Heart right ventricle (tissue), 16 donors: Measurements from ENCODE around the gene RELCH. TPM values are rescaled to one million over a fixed set of nuclear protein-coding genes. Genes with fewer than 3 reads are reported as not detected.

Experiments used
- ATAC-seq, 8 donors: fragments of 200-7000 bp; cut with Tn5 transposase; one replicate each; pipeline ENCODE4 v1.9.1; 2020; ENCODE audit warnings: mild to moderate bottlenecking in 8 of 8, moderate library complexity in 8 of 8, moderate number of reproducible peaks in 1 of 8
- DNase-seq, 2 donors: peaks; one replicate each; pipeline ENCODE4 v3.0.0-alpha.2; 2020
- H3K27ac ChIP-seq, 10 donors: fragments of 200-600 bp; sonication (generic) in 2 of 10; one replicate each; pipeline versions ENCODE4 v1.5.0 to v1.8.0; 2020 to 2022; ENCODE audit warnings: mild to moderate bottlenecking in 3 of 10
- H3K27me3 ChIP-seq, 7 donors: fragments of 200-600 bp; one replicate each; pipeline ENCODE4 v1.8.0; 2021 to 2022; ENCODE audit warnings: mild to moderate bottlenecking in 2 of 7
- H3K36me3 ChIP-seq, 9 donors: fragments of 200-600 bp; sonication (generic) in 1 of 9; one replicate each; pipeline versions ENCODE4 v1.5.0 to v1.8.0; 2020 to 2022; ENCODE audit warnings: mild to moderate bottlenecking in 2 of 9
- H3K4me1 ChIP-seq, 9 donors: fragments of 200-600 bp; sonication (generic) in 1 of 9; one replicate each; pipeline versions ENCODE4 v1.5.0 to v1.8.0; 2020 to 2022; ENCODE audit warnings: mild to moderate bottlenecking in 4 of 9
- H3K4me3 ChIP-seq, 10 donors: fragments of 200-600 bp; sonication (generic) in 2 of 10; one replicate each; pipeline versions ENCODE4 v1.5.0 to v1.8.0; 2020 to 2022; ENCODE audit warnings: mild to moderate bottlenecking in 7 of 10, moderate library complexity in 2 of 10
- H3K9me3 ChIP-seq, 11 donors: fragments of 200-600 bp in 10 of 11; sonication (generic) in 2 of 11; one replicate each; pipeline versions ENCODE4 v1.5.0 to v1.8.0; 2013 to 2022; ENCODE audit warnings: mild to moderate bottlenecking in 2 of 11, control low read depth in 1 of 11, moderate library complexity in 1 of 11
- CTCF ChIP-seq, 9 donors: fragments of 200-600 bp; sonication (generic) in 2 of 9; IDR thresholded peaks; one replicate each; pipeline versions ENCODE4 v1.5.0 to v1.8.0; 2021 to 2022; ENCODE audit warnings: antibody characterized with exemption in 9 of 9, mild to moderate bottlenecking in 5 of 9, moderate library complexity in 1 of 9
- whole genome bisulfite sequencing, 2 donors: extraction: QIAGEN DNeasy Blood & Tissue Kit; methylation state at CpG; one replicate each; pipeline ENCODE4 v1.1.7; 2013; ENCODE audit warnings: inconsistent platforms in 1 of 2; 5-methylcytosine and 5-hydroxymethylcytosine counted together
- intact Hi-C, 10 donors: fragments of 100-400 bp; cut with DNase I; formaldehyde crosslinking; loops; one replicate each; pipeline versions ENCODE4 v1.11.1 to v1.14.2; 2022
- polyA plus RNA-seq, 2 donors: library from polyadenylated mRNA; stranded (reverse); fragments of 200-250 nt; gene quantifications; one replicate each; pipeline ENCODE4 v1.2.3, GENCODE V29; 2013
- total RNA-seq, 10 donors: library from RNA; stranded (reverse); fragmentation: NEBNext Ultra II Directional in 3 of 10; extraction: Animal tissue kit (Norgen Biotek cat#: 25700) in 3 of 10; gene quantifications; one replicate each; pipeline versions ENCODE4 v1.2.1 to v1.2.4, GENCODE V29; 2021 to 2023
- donor health status: Arrhythmogenic right ventricular cardiomyopathy.
- donor health status: ischemic (EF 13 %, LVEDD 7.1; RV severe dilation, severe dysfunction).
- donor health status: healthy with polysubstance abuse.
- donor health status: DM: no; HTN: yes; CAD: no.
- donor health status: DM: no; HTN: no; CAD: no.
- donor health status: ischemic (EF 25% LVEDD 6.9; RV normal size, moderate dysfunction).
- donor health status: ischemic (EF 25% LVEDD 5.7; RV mildly dilated, moderate dysfunction).
- donor health status: healthy.
- donor health status: DM: yes; HTN: yes; CAD: no.
- donor health status: Ischemic cardiomyopathy.
- donor health status: ischemic (EF 35%, LVEDD 5.7; RV mildly dilated, moderate dysfunction).
- donor health status: nonischemic (EF 11% LVEDD 7.7; RV severe dilation, severe dysfunction).
- donor health status: DM: yes; HTN: yes; CAD: no.
- donor health status: PGD.
- donor health status: ischemic (EF 29% LVEDD 5.4; RV normal size, mild dysfunction).
- donor health status: nonischemic (EF 23%, LVEDD 6.1; RV moderate dilation, normal function).

The RELCH gene
- total and polyA plus RNA-seq, 12 donors = 4.1 to 21.0 (median 15.8) TPM

GRCh38 chr18:62331581-62332356 is 144.7 kb downstream of the RELCH start:
- Histone ChIP-seq H3K27ac (peak overlapping the region in 1 of 10 donors; percentile 40), H3K27me3 (peaks cover 6 to 84% (median 61%) of the 10 kb centered on the region in 7 donors), H3K4me3 (no peak overlapping the region), H3K4me1 (peaks cover 6 to 52% (median 16%) of the 10 kb centered on the region in 9 donors), H3K36me3 (no peaks in the 10 kb centered on the region), H3K9me3 (no peaks in the 10 kb centered on the region)
- DNase-seq = peak; percentile 27 to 49
- no peak for TF ChIP-seq CTCF (IDR thresholded peaks at IDR 0.05)
- ATAC-seq = peak in 5 of 8 donors; percentile 22 to 64 (median 41)
- 66 to 75% methylated on average over 8 of the region's 8 CpGs for WGBS, 2 donors
- intact Hi-C loops = no loop called here

DNA sequence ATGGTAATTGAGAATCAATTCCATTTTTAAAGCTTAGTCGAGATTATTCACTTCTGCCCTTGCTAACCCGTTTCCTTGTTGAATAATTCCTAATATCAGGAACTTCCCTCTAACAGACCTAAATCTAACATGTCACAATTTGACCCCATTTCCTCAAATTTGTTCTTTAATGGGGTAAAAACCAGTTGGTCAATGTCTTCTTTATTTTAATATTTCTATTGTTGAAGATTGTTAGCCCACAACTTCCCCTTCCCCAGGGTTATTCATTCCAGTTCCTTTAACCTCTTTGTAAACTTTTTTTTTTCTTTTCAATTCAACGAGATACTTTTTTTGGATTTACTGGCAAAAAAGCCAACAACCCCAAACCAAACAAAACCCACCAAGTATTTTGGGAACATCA is 145.4 kb downstream of the RELCH start:
- Histone ChIP-seq H3K4me1 (peaks cover 6 to 48% (median 14%) of the 10 kb centered on the region in 9 donors), H3K27me3 (peaks cover 0 to 83% (median 54%) of the 10 kb centered on the region in 7 donors), H3K4me3 (no peak overlapping the region), H3K36me3 (no peaks in the 10 kb centered on the region), H3K9me3 (no peaks in the 10 kb centered on the region), H3K27ac (peak overlapping the region in 1 of 10 donors; percentile 40)
- TF ChIP-seq CTCF (IDR thresholded peaks at IDR 0.05) = no peak
- WGBS, 2 donors = 67 to 75% methylated on average over 3 of the region's 3 CpGs
- DNase-seq (no peak), ATAC-seq (no peak)
- intact Hi-C loops = no loop called here

DNA sequence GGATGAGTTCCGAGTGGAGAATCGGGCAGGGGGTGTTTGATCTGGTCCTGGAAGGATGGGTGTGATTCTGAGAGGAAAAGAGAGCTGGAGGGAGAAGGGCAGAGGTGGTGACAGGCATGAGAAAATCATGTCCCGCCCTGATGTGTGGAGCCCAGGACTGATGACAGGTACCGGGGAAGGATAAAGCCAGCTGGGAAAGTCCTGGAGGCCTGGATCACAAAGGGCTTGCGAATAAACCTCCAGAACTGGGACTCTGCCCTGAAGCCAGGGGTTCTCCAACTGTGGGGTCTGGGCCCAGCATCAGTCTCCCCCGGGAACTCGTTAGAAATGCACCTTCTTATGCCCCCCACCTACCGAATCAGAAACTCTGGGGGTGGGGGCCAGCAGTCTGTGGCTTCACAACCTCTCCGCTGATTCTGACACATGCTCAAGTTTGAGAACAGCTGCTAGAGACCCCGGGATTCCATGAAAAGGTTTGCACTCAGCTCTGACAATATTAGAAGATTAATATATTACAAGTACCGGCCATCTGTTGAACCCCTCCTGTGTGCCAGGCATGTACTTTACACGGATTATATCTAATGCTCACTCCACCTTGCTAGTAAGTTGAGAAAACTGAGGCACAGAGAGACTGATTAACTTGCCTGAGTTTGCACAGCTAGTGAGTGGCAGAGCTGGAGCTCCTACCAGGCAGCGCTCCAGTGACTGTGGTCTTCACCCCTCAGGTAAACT is 146.1 kb downstream of the RELCH start:
- Histone ChIP-seq H3K27me3 (peaks cover 0 to 83% (median 47%) of the 10 kb centered on the region in 7 donors), H3K4me3 (no peak overlapping the region), H3K27ac (no peak overlapping the region), H3K36me3 (no peaks in the 10 kb centered on the region), H3K9me3 (no peaks in the 10 kb centered on the region), H3K4me1 (peaks cover 6 to 41% (median 8%) of the 10 kb centered on the region in 9 donors)
- WGBS, 2 donors = 68 to 71% methylated on average over 13 of the region's 13 CpGs
- TF ChIP-seq CTCF (IDR thresholded peaks at IDR 0.05) = no peak
- intact Hi-C loops = no loop called here
- DNase-seq (no peak), ATAC-seq (no peak)

DNA sequence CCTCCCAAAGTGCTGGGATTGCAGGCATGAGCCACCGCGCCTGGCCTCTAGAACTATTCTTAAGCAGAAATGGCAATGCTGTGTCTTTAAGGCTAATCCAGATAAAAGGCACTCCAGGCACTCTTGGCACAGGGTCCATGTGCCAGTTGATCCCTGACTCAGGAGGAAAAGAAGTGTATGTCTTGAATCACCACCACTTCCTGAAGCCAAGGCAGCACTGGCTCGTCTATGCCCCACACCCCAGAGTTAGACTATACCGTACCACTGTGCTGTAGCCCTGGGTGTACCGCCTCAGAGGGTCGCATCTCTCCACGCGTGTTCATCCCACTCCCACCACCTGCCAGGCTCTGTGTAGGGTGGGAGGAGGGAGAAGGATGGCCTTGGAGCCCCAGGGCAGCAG is 147.1 kb downstream of the RELCH start:
- no peaks in the 10 kb centered on the region for H3K36me3 ChIP-seq
- no peaks in the 10 kb centered on the region for H3K9me3 ChIP-seq
- H3K27ac ChIP-seq = no peak overlapping the region
- no peak overlapping the region for H3K4me3 ChIP-seq
- peaks cover 0 to 83% (median 40%) of the 10 kb centered on the region in 7 donors for H3K27me3 ChIP-seq
- no peak for TF ChIP-seq CTCF (IDR thresholded peaks at IDR 0.05)
- DNase-seq = no peak
- intact Hi-C loops = no loop called here
- no peak for ATAC-seq
- 88 to 89% methylated on average over 8 of the region's 8 CpGs for WGBS, 2 donors
- H3K4me1 ChIP-seq = peaks cover 4 to 42% (median 8%) of the 10 kb centered on the region in 9 donors
